Measurements from ENCODE around the gene SMPD2.
"Not testable (repeated sequence)": the region's sequence is repeated elsewhere in the genome, so short reads cannot be mapped to it uniquely, and the experiment has no call there.

Gene SMPD2

GRCh38 chr6:109447878-109448555 lies 7.5 kb downstream of the SMPD2 start:
- no peak for DNase-seq

GRCh38 chr6:109448615-109449014 lies 8.1 kb downstream of the SMPD2 start:
- no peak for DNase-seq

- no peak for DNase-seq
These were observed 8.7 kb downstream of the SMPD2 start for GRCh38 chr6:109449064-109449794.

GRCh38 chr6:109449795-109450673 lies 9.5 kb downstream of the SMPD2 start:
- DNase-seq: no peak

- DNase-seq: no peak
These were observed 10.3 kb downstream of the SMPD2 start for GRCh38 chr6:109450801-109451200.

- no peak for DNase-seq
These were observed 10.9 kb downstream of the SMPD2 start for GRCh38 chr6:109451376-109451775.

GRCh38 chr6:109452181-109452580 lies 11.7 kb downstream of the SMPD2 start:
- DNase-seq: no peak

GRCh38 chr6:109453156-109453555 lies 12.6 kb downstream of the SMPD2 start:
- DNase-seq: no peak

GRCh38 chr6:109453594-109454495 lies 13.3 kb downstream of the SMPD2 start:
- DNase-seq: peak; percentile 91

- peak; percentile 9 for DNase-seq
These were observed 14.2 kb downstream of the SMPD2 start for GRCh38 chr6:109454496-109455436.

GRCh38 chr6:109455437-109456110 lies 15.1 kb downstream of the SMPD2 start, which contains the start of gene MICAL1:
Gene MICAL1 (minus strand): TSS chr6:109455772. CDS start chr6:109454196, 1,576 bp downstream.
- DNase-seq: peak; percentile 79

- no peak for DNase-seq
These were observed 15.6 kb downstream of the SMPD2 start for GRCh38 chr6:109456111-109456583.

- DNase-seq: no peak
These were observed 16.4 kb downstream of the SMPD2 start for GRCh38 chr6:109456710-109457561.

- no peak for DNase-seq
These were observed 17.1 kb downstream of the SMPD2 start for GRCh38 chr6:109457562-109457996.

GRCh38 chr6:109458774-109459531 lies 18.4 kb downstream of the SMPD2 start:
- DNase-seq: no peak

GRCh38 chr6:109460161-109460829 lies 19.8 kb downstream of the SMPD2 start:
- no peak for DNase-seq

- DNase-seq: not testable (repeated sequence)
These were observed 20.7 kb downstream of the SMPD2 start for GRCh38 chr6:109461205-109461604.

Data from NCI-H2171 (cell line).